SK-N-MC (cell line): ENCODE results near the gene MRPL10.

Experiments
- EZH2 ChIP-seq: fragments of 200-600 bp; sonication (generic); IDR thresholded peaks from one replicate; pipeline ENCODE4 v1.6.1; 2017; ENCODE audit warnings: antibody characterized with exemption
- POLR2AphosphoS5 ChIP-seq: IDR thresholded peaks from 2 replicates; pipeline ENCODE4 v1.6.1; 2012; ENCODE audit warnings: mild to moderate bottlenecking, low read depth, low read length, borderline replicate concordance

DNA sequence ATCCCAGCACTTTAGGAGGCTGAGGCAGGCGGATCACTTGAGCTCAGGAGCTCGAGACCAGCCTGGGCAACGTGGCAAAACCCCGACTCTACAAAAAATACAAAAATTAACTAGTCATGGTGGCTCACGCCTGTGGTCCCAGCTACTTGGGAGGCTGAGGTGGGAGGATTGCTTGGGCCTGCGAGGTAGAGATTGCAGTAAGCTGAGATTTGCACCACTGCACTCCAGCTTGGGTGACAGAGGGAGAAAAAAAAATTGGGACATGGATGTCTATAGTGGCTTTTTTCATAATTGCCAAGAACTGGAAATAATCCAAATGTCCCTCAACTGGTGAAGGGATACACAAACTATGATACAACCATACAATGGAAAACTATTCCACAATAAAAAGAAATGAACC, 38.4 kb downstream of the MRPL10 start:
- TF ChIP-seq POLR2AphosphoS5 (no peak), EZH2 (no peak)
